ENCODE results near the gene PDZRN3. TPM values are rescaled to one million over a fixed set of nuclear protein-coding genes. Genes with fewer than 3 reads are reported as not detected.

Gene PDZRN3
- total RNA-seq, 1 donor from 2014 or later: 21.9 TPM

- no peak overlapping the region for H3K4me3 Mint-ChIP-seq (ENCODE audit: unreplicated experiment)
- no peaks in the 10 kb centered on the region for H3K9me3 Mint-ChIP-seq (ENCODE audit: unreplicated experiment)
- H3K4me1 Mint-ChIP-seq (ENCODE audit: low read depth, unreplicated experiment): peaks cover 5% of the 10 kb centered on the region
- H3K36me3 Mint-ChIP-seq (ENCODE audit: unreplicated experiment): no peaks in the 10 kb centered on the region
- H3K27me3 Mint-ChIP-seq (ENCODE audit: unreplicated experiment): no peaks in the 10 kb centered on the region
- H3K27ac Mint-ChIP-seq (ENCODE audit: unreplicated experiment): no peak overlapping the region
- DNase-seq: no peak
- no peak for TF ChIP-seq CTCF (IDR thresholded peaks at IDR 0.05; ENCODE audit: partially characterized antibody, unreplicated experiment)
These were observed 88.3 kb downstream of the PDZRN3 start for GRCh38 chr3:73536336-73536895.

GRCh38 chr3:73535931-73536330 is 88.8 kb downstream of the PDZRN3 start:
- Mint-ChIP-seq H3K36me3 (ENCODE audit: unreplicated experiment) (no peaks in the 10 kb centered on the region), H3K4me3 (ENCODE audit: unreplicated experiment) (no peak overlapping the region), H3K27ac (ENCODE audit: unreplicated experiment) (no peak overlapping the region), H3K27me3 (ENCODE audit: unreplicated experiment) (no peaks in the 10 kb centered on the region), H3K4me1 (ENCODE audit: low read depth, unreplicated experiment) (peaks cover 5% of the 10 kb centered on the region), H3K9me3 (ENCODE audit: unreplicated experiment) (no peaks in the 10 kb centered on the region)
- no peak for TF ChIP-seq CTCF (IDR thresholded peaks at IDR 0.05; ENCODE audit: partially characterized antibody, unreplicated experiment)
- no peak for DNase-seq

GRCh38 chr3:73535137-73535536 is 89.6 kb downstream of the PDZRN3 start:
- Mint-ChIP-seq H3K36me3 (ENCODE audit: unreplicated experiment) (no peaks in the 10 kb centered on the region), H3K9me3 (ENCODE audit: unreplicated experiment) (no peaks in the 10 kb centered on the region), H3K4me1 (ENCODE audit: low read depth, unreplicated experiment) (peaks cover 5% of the 10 kb centered on the region), H3K27me3 (ENCODE audit: unreplicated experiment) (no peaks in the 10 kb centered on the region), H3K27ac (ENCODE audit: unreplicated experiment) (no peak overlapping the region), H3K4me3 (ENCODE audit: unreplicated experiment) (no peak overlapping the region)
- DNase-seq: no peak
- TF ChIP-seq CTCF (IDR thresholded peaks at IDR 0.05; ENCODE audit: partially characterized antibody, unreplicated experiment): no peak

GRCh38 chr3:73530022-73530396 is 94.7 kb downstream of the PDZRN3 start:
- no peak for DNase-seq
- no peaks in the 10 kb centered on the region for H3K36me3 Mint-ChIP-seq (ENCODE audit: unreplicated experiment)
- H3K4me3 Mint-ChIP-seq (ENCODE audit: unreplicated experiment): no peak overlapping the region
- peaks cover 2% of the 10 kb centered on the region for H3K27me3 Mint-ChIP-seq (ENCODE audit: unreplicated experiment)
- H3K4me1 Mint-ChIP-seq (ENCODE audit: low read depth, unreplicated experiment): peaks cover 10% of the 10 kb centered on the region
- no peak for TF ChIP-seq CTCF (IDR thresholded peaks at IDR 0.05; ENCODE audit: partially characterized antibody, unreplicated experiment)
- H3K9me3 Mint-ChIP-seq (ENCODE audit: unreplicated experiment): peaks cover 1% of the 10 kb centered on the region
- no peak overlapping the region for H3K27ac Mint-ChIP-seq (ENCODE audit: unreplicated experiment)

- H3K9me3 Mint-ChIP-seq (ENCODE audit: unreplicated experiment): peaks cover 1% of the 10 kb centered on the region
- H3K36me3 Mint-ChIP-seq (ENCODE audit: unreplicated experiment): no peaks in the 10 kb centered on the region
- peaks cover 2% of the 10 kb centered on the region for H3K27me3 Mint-ChIP-seq (ENCODE audit: unreplicated experiment)
- DNase-seq: no peak
- no peak for TF ChIP-seq CTCF (IDR thresholded peaks at IDR 0.05; ENCODE audit: partially characterized antibody, unreplicated experiment)
- peak overlapping the region; percentile 35 for H3K27ac Mint-ChIP-seq (ENCODE audit: unreplicated experiment)
- H3K4me1 Mint-ChIP-seq (ENCODE audit: low read depth, unreplicated experiment): peaks cover 10% of the 10 kb centered on the region
- no peak overlapping the region for H3K4me3 Mint-ChIP-seq (ENCODE audit: unreplicated experiment)
These were observed 95.3 kb downstream of the PDZRN3 start for GRCh38 chr3:73529308-73530021.

All from glutamatergic neuron (in vitro differentiated cells).